ENCODE data around the gene BLCAP.

DNA sequence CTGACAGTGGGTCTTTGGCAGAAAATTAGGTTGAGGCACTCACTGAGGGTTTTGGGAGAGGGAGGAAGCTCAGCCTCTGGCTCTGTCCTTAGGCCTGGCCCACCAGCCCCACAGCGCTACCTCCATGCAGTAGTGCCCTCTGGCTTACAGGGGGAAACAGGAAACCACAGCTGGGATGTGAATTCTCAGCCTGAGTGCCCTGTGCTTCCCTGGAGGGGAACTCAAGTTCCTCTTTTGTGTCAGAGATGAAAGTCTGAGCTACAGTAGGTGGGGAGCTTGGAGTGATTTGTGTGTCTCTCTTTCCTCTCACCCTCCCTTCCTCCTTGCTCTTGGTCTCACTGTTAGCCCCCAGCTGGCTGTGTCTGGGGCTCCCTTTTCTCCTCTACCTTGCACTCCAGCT, 48.2 kb upstream of the BLCAP start:
- TF ChIP-seq EZH2 (IDR thresholded peaks at IDR 0.05), result no peak
- no peak for TF ChIP-seq POLR2AphosphoS5 (IDR thresholded peaks at IDR 0.05; ENCODE audit: borderline replicate concordance, low read depth, low read length)
